ACHN (cell line): ENCODE results near the gene POMT1.

ENCODE experiments used
- DNase-seq: peaks from one replicate; pipeline ENCODE4 v3.0.0-alpha.2; 2015
- in situ Hi-C: cut with HindIII; loops from 2 replicates; pipeline ENCODE4 v1.10.0; 2017; ENCODE audit warnings: low sequenced_read_pairs, low pct_ligation_motif_present, low pct_unique_long_range_greater_than_20kb

Gene POMT1

DNA sequence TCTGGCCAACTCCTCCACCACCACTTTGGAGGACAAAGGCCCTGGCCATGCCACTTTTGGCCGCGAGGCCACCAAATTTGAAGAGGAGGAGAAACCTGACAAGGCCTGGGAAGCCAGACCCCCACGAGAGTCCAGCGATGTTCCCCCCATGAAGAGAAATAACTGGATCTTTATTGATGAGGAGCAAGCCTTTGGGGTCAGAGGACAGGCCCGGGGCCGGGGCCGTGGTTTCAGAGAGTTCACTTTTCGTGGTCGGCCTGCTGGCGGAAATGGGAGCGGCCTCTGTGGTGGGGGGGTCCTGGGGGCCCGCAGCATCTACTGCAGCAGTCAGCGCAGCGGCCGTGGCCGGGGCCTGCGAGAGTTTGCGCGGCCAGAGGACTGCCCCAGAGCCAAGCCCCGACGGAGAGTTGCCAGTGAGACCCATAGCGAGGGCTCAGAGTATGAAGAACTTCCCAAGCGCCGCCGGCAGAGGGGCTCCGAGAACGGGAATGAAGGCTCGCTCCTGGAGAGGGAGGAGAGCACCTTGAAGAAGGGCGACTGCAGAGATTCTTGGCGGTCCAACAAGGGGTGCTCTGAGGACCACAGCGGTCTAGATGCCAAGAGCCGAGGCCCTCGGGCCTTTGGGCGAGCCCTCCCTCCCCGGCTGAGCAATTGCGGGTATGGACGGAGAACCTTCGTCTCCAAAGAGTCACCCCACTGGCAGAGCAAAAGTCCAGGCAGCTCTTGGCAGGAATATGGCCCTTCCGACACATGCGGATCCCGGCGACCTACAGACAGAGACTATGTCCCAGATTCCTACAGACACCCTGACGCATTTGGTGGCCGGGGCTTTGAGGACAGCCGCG is 27.4 kb upstream of the POMT1 start:
- in situ Hi-C loops = no loop called here
- no peak for DNase-seq

- no peak for DNase-seq
- in situ Hi-C loops = no loop called here
Measured at GRCh38 chr9:131475956-131476776, 26.6 kb upstream of the POMT1 start.

DNA sequence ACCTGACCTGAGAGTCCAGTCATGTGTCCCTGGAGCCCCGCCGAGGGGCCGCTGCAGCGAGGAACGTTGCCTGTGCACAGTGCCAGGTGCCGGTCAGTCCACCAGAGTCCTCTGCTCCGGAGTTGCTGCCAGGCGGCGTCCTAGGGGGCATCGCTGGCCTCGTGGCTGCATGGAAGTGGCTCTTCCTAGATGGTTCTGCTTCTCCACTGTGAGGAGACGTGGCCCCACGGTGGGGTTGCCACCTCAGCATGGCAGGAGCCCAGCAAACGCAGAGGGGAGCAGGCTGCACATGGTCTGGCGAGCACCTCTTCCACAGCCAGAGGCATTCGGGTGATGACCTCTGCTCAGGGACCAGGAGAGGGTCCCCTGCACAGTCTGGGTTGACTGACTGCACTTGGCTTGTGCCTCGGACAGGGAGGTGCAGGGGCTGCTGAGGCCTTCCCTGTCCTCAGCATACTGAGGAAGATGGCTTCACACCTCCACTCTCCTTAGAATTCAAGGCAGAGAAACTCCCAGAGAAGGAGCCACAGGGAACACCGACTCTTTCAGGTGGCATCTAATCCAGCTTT is 25.9 kb upstream of the POMT1 start:
- no peak for DNase-seq
- in situ Hi-C loops = no loop called here

DNA sequence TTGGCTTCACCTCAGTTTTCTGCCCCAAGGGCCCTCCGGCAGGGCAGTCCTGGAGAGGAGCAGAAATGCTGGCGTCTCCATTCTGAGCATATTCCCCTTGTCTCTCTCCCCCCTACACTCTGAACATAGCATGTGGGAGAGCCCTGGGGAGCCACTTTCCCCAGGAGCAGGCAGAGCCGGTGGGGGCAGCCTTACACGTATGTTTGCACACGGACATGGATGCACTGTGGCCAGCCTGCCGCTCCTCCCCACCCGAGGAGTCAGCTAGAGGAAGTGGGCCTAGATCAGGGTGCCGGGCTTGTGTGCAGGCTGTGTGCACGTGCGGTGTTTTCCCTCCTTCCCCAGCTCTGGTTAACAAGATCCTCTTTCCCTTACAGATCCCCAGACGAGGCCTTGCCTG is 25.4 kb upstream of the POMT1 start:
- in situ Hi-C loops = no loop called here
- DNase-seq = no peak

DNA sequence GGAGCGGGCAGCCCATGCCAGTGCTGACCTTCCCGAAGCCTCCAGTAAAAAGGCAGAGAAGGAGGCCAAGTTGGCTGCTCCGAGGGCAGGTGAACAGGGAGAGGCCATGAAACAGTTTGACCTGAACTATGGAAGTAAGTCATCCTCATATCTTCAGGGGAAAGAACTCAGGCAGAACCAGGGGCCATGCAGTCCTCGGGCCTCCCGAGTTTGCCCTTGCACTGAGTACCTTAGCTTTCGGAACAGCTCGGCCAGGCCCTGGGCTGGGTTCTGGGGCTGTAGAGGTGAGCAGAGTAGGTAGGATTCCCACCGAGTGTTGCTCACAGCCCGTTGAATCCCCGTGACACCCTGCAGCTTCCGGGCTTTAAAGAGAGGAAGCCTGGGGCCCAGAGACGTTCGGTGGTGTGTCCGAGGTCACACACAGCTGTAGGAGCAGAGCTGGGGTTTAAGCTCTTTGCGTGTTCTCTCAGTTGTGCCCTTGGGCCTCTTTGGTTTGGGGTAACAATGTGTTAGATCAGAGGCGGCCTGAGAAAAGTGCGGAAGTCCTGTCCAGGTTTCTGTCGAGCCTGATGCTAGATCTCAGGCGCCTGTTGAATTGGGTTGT is 24.8 kb upstream of the POMT1 start:
- no peak for DNase-seq
- in situ Hi-C loops = no loop called here

GRCh38 chr9:131478421-131478868 is 24.3 kb upstream of the POMT1 start:
- in situ Hi-C loops = no loop called here
- DNase-seq = peak; percentile 35

DNA sequence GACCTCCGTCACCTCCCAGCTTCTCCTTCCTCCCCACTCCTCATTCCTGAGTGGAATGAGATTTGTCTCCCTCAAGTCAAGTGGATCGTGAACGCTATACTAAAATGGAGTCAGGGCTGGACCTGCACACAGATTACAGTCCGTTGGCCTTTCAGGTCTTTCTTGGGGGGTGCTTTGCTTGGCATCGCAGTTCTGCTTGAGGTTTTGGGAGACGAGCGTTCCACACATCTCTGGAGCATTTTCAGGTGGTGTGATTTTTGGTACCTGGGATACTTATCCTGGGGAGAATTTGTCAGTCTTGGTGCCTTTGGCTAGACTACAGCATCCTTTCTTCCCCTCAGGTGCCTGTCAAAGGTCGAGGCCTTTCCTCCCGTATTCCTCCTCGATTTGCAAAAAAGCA is 23.8 kb upstream of the POMT1 start:
- DNase-seq = no peak
- in situ Hi-C loops = no loop called here

- in situ Hi-C loops = no loop called here
- DNase-seq = no peak
Measured at GRCh38 chr9:131480258-131480657, 22.5 kb upstream of the POMT1 start.

GRCh38 chr9:131481441-131482342 is 21.0 kb upstream of the POMT1 start:
- no peak for DNase-seq
- in situ Hi-C loops = no loop called here

DNA sequence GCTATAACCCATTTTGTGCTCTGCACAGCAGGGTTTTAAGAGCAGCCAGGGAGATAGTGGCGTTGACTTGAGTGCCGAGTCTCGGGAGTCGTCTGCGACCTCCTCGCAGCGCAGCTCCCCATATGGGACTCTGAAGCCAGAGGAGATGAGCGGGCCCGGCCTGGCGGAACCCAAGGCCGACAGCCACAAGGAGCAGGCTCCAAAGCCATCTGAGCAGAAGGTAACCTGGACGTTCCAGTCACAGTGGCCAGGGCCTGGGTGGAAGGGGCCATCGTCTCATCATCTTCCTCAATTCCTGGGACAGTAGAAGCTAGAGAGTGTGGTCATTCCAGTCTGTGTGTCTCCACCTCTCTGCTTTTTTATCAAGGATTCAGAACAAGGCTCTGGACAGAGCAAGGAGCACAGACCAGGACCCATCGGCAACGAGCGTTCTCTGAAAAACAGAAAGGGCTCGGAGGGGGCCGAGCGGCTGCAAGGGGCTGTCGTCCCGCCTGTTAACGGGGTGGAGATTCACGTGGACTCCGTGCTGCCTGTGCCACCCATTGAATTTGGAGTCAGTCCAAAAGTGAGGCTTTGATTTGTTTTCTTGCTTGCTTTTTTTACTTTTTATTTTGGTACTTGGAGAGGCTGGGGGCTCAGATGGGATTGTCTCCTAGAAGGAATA is 20.2 kb upstream of the POMT1 start:
- DNase-seq = no peak
- in situ Hi-C loops = no loop called here

DNA sequence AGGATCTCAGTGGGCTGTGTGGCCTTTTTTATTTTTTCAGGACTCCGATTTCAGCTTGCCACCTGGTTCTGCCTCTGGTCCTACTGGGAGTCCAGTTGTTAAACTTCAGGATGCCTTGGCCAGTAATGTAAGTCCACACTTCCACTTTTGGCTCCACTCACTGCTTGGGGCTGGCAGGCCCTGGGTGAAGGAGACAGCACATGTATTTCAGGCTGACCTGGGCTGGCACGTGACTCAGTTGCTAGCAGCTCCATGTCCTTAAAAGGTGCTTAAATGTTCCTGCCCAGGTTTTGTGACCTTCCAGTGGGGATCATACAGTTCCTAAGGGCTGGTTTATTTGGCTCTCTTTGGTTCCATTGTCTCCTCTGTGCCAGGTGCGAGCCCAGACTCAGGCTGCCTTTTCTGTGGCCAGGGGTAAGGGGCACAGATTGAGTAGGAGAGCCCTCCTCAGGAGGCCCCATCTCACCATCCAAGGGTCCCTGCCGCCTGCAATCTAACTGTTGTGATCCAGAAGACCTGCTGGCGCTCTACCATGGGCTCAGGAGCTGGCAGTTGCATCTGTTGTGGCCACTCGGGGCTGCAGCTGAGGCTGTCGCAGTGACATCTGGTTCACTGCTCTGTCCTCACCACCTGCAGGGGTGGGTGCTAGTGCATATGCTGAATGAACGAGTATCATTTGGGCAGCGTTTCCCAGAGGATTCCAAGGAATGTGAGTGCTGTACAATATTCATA is 19.2 kb upstream of the POMT1 start:
- in situ Hi-C loops = no loop called here
- DNase-seq = no peak

- no peak for DNase-seq
- in situ Hi-C loops = no loop called here
Measured at GRCh38 chr9:131484051-131484445, 18.7 kb upstream of the POMT1 start.

GRCh38 chr9:131484560-131485185 is 18.0 kb upstream of the POMT1 start:
- no peak for DNase-seq
- in situ Hi-C loops = no loop called here

GRCh38 chr9:131485206-131485605 is 17.5 kb upstream of the POMT1 start:
- in situ Hi-C loops = no loop called here
- DNase-seq = no peak

DNA sequence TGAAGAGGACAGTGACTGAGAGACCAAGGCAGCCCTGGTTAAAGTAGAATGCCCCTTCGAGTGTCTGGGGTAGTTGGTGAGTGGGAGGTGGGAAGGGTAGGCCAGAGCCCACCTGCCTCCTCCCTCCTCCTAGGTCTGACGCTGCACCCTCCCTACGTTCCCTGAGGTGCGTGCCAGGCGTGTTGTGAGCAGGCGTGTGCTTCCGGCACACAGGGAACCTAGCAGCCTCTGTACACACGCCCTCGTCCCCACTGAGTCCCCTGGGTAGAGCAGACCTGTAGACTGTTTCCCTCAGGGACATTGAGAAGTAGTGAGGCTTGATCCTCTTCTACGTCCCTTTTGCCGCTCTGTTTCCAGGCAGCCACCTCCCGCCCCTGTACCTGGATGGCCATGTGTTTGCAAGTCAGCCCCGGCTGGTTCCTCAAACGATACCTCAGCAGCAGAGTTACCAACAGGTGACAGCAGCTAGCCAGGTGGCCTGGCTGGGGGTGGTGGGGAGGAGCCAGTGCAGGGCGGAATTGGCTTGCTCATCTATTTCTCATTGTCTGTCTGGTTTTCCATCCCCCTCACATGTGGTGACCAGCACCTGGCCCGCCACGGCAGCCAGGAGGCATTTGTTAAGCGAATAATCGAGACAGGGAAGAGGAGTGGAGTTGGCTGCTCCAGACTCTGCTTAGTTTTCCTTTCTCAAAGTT is 16.8 kb upstream of the POMT1 start:
- DNase-seq = no peak
- in situ Hi-C loops = no loop called here

GRCh38 chr9:131487001-131487400 is 15.7 kb upstream of the POMT1 start:
- in situ Hi-C loops = no loop called here

More at GRCh38 chr9:131487001-131487400, 15.7 kb upstream of the POMT1 start:
- no peak for DNase-seq
